Activated CD4-positive, alpha-beta T cell treated with anti-CD3 and anti-CD28 coated beads for 48 hours (primary cell): ENCODE data around the gene SMAD4.
"Not testable (repeated sequence)": the region's sequence is repeated elsewhere in the genome, so short reads cannot be mapped to it uniquely, and the experiment has no call there.

Experiments
- DNase-seq: peaks from one replicate; pipeline ENCODE4 v3.0.0-alpha.2; 2020

Gene SMAD4

GRCh38 chr18:51029694-51030536, at the start of gene SMAD4:
Gene SMAD4, plus strand, starts transcription at chr18:51030213. Its CDS starts 16,834 bp downstream, at chr18:51047047.
- peak; percentile 99 for DNase-seq

DNA sequence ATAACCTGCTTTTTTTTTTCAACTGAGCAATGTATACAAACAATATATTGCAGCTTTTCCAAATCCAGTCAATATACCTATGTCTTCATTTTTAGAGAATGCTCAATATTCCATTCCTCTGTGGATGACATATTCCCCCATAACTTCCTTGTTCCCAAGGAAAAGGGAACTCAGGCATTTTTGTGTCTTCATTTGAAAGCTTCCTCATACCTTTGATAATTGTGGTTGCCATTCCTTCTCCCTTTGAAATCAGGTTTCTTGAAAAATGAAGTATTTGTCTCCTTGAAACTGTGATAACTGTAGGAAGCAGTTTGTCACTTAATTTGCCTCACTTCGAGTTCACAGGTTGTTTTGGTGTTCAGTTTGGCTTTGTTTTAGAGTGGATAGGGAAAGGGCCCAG, 48.6 kb upstream of the SMAD4 start:
- DNase-seq = no peak

GRCh38 chr18:50982086-50982801, 47.8 kb upstream of the SMAD4 start:
- DNase-seq = no peak

GRCh38 chr18:50982802-50983179, 47.2 kb upstream of the SMAD4 start:
- DNase-seq = no peak

DNA sequence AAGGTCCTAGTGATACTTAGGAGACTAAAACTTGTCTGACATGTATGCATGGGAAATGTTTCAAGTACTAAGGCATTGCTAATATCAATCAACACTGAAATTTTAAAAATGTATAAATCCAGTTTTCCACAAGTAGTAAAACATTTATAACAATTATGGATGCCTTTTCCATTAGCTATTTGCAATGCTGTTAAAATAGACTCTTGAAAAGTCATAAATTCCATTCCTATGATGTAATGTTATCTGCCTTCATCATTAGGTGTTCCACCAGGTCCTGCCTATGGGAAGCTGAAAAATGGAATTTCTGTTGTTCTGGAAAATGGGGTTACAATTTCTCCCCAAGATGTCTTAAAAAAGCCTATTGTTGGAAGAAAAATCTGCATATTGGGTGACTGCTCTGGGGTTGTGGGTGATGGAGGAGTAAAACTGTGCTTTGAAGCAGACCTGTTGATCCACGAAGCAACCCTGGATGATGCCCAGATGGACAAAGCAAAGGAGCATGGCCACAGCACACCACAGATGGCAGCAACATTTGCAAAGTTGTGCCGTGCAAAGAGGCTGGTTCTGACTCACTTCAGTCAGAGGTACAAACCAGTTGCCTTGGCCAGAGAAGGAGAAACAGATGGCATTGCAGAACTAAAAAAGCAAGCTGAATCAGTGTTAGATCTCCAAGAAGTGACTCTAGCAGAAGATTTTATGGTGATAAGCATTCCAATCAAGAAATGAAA, 43.5 kb upstream of the SMAD4 start:
- DNase-seq = no peak

GRCh38 chr18:50987261-50987660, 42.8 kb upstream of the SMAD4 start:
- no peak for DNase-seq

DNA sequence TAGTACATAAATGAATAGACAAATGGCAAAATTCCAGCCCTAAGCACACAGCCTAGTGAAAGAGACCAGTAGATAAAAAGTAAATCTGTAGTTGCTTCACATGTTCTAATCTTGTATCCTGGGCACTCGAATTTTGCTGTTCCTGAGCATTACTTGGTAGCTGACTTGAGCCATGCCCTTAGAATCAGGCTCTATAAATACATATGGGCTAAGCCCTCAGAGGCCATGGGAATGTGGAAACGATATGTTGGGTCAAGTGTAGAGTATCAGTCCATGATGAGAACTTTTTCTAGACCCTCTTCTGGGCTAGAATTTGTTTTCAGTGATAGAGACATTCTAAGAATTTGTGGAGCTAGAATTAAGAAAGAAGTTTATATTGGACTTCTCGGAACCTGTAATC, 40.3 kb upstream of the SMAD4 start:
- DNase-seq = no peak

DNA sequence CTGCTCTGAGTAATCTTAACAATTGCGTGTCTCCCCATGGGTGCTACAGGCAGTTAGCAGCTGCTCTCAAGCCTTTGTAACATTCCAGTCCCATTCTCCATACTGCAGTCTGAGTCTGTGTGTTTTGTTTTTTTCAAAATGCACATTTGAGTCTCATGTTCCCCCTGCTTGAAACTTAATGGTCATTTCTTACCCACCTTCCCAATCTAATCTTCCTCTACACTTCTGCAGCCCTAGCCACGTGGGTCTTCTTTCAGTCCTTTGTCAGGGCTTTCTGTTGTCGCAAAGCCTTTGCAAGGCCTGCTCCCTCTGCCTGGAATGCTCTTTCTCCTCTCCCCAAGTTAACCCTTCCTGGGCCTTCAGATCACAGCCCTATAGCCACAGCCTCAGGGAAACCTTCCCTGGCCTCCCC, 37.7 kb upstream of the SMAD4 start:
- no peak for DNase-seq

DNA sequence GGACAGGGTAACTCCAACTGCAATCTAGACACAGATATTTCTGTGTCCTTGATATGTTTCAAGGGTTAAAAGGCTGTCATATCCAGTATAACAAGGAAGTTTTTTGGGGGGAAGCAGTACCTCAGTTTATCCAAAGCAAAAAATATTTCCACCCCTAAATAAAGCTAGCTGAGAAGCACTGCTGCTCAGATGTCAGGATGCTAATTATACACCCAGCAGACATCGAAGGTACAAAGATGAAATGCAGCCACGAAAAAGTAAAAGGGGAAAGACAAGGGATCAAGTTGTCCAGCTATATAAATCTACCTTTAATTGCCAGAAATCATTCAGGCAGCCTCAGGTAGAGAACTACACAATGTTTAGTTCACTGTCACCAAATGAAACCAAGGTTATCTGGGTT, 36.0 kb upstream of the SMAD4 start:
- no peak for DNase-seq

GRCh38 chr18:51003174-51003573, 26.8 kb upstream of the SMAD4 start:
- DNase-seq = not testable (repeated sequence)

- DNase-seq = no peak
Measured at GRCh38 chr18:51006061-51006818, 23.8 kb upstream of the SMAD4 start.

GRCh38 chr18:51006948-51007789, 22.8 kb upstream of the SMAD4 start:
- DNase-seq = no peak

GRCh38 chr18:51007790-51008139, 22.2 kb upstream of the SMAD4 start:
- DNase-seq = no peak

DNA sequence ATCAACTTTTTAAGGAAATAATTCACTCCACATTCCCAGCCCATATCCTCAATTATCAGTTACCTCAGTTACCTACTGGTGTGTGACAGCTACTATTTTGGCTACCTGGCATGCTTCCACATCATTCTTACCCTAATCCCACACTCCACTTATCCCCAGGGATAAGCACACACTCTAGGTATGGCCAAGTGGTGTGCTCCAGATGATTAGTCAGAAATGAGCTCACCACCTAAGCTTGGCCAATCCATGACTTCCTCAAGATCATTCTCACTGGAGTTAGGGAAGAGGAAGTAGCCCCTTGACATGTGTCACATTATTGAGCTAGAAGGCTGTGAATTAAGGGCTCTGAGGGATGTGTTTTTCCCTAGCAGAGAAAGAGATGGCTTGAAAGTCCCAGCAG, 20.9 kb upstream of the SMAD4 start:
- DNase-seq = no peak

DNA sequence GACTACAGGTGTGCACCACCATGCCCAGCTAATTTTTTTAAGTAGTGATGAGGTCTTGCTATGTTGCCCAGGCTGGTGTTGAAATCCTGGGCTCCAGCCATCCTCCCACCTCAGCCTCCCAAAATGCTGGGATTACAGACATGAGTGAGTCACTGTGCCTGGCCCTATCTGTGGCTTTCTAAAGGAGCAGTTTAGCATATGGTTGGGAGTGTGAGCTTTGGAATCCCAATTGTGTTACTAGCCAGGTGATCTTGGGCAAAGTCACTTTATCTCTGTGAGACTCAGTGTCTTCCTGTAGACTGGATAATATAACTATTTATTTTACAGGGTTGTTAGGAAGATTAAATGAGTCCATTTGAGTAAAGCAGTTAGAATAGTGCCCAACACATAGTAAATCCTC, 19.8 kb upstream of the SMAD4 start:
- DNase-seq = no peak

DNA sequence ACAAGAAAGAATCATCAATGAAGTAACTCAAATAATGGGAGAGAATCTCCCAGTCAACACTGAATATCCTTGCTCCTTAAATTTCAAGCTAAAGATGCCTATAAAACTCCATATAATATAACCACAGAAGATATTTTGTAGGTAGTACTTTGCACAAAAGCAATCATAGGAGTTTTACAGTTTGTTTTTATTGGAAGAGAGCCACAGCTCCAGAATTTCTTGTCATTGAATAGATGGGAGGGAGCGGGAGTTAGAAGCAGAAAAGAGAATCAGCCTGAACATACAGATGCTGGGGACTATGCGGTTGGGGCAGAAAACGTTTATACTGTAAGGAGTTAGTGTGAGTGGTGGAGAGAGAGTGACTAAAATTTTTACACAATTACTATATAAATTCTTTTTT, 18.3 kb upstream of the SMAD4 start:
- DNase-seq = no peak

- DNase-seq = no peak
Measured at GRCh38 chr18:51012441-51012840, 17.6 kb upstream of the SMAD4 start.

DNA sequence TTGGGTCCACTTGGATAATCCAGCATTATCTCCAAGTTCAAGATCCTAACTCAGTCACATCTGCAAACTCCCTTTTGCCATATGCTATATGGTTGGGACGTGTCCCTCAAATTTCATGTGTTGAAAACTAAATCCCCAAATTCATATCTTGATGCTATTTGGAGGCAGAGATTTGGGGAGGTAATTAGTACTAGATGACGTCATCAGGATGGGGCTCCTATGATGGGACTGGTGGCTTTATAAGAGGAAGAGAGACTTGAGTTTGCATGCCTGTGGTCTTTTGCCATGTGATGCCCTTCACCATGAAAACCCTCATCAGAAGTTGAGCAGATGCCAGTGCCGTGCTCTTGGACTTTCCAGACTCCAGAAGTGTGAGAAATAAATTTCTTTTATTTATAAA, 16.8 kb upstream of the SMAD4 start:
- no peak for DNase-seq

DNA sequence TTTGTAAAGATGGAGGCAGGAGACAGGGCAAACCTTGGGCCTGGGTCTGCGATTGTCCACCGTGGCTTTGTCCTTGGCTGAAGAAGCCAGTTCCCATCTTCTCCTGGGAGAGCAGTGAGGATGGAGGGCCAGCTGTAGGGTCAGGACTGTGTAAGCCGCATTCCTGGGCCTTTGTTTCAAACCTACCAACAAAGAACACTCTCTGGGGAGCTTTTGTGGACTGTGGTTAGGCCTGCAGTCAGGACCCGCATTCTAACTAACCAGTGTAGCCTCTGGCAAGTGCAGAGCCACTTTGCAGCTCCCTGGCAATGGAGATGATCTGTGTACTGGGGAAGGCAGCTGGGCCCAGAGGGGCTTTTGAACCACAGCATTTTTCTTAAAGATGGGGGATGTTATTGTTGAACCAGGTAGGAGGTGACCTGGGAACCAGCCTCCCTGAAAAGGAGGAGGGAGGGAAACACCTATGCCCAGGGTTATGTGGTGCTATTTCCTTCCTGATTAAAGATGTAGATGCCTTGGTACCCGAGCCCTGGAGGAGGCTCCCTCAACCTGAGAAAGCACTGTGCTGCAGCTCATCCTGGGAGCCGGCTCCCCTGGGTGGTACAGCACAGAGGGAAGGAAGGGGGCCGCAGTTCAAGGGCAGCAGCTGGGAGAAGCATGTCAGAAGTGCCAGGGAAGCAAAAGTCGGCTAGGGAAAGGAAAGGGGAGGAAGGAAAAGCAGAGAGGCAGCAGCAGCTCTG, 12.7 kb upstream of the SMAD4 start:
- DNase-seq = no peak

GRCh38 chr18:51020536-51020935, 9.5 kb upstream of the SMAD4 start:
- DNase-seq = no peak

DNA sequence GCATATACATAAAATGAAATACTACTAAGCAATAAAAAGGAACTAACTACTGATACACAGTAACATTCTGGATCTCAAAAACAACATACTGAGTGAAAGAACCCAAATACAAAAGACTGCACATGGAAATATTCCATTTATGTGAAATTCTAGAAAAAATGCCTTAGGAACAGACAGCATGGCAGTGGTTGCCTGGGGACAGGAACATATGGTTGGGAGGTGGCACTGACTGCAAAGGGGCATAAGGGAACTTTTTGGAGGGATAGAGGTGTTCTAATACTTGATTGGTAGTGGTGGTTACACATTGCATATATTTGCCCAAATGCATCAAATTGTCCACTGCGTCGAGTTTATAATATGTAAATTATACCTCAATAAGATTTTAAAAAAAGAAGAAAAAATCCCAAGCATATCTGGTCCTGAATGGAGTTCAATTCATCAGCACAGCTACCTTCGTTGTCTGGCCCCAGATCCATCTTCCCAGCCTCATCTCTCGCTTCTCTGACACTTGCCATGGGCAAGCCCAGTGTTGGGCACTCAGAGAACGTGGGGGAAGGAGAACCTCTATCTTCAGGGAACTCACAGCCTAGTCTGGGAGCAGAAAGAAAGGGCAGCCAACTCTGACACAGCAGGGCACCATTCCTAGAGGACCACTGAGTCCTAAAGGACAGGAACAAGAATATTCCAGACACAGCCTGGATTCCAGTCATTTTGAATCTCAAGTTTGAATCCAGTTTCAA, 8.6 kb upstream of the SMAD4 start:
- DNase-seq = no peak
